K562 (cell line): ENCODE results near the gene FOXR1. TPM values are rescaled to one million over a fixed set of nuclear protein-coding genes. Genes with fewer than 3 reads are reported as not detected.

Experiments
- CHD7 ChIP-seq: fragments of 200-600 bp; sonication (generic); IDR thresholded peaks from one replicate; pipeline ENCODE4 v1.6.1; 2012; ENCODE audit warnings: mild to moderate bottlenecking, low read depth, low read length, inconsistent platforms
- EHMT2 ChIP-seq: fragments of 450-650 bp; IDR thresholded peaks from 2 replicates; pipeline ENCODE4 v1.6.1; 2018; ENCODE audit warnings: antibody characterized with exemption
- ETS1 ChIP-seq: conservative IDR thresholded peaks from 2 replicates; pipeline ENCODE4 v1.6.1; 2011; ENCODE audit warnings: low read depth, mild to moderate bottlenecking, low read length; ENCODE audit not compliant: control insufficient read depth
- ETV5 ChIP-seq: sonication (generic); formaldehyde crosslinking; IDR thresholded peaks from 2 replicates; pipeline ENCODE4 v1.4.0; 2020; ENCODE audit warnings: low read depth, mild to moderate bottlenecking, missing genetic modification reagents
- HNRNPUL1 ChIP-seq: fragments of 200-400 bp; formaldehyde crosslinking; IDR thresholded peaks from 2 replicates; pipeline ENCODE4 v1.6.1; 2017; ENCODE audit warnings: low read length
- KAT7 ChIP-seq: sonication (generic); formaldehyde crosslinking; IDR thresholded peaks from 2 replicates; pipeline ENCODE4 v1.8.0; 2022; ENCODE audit warnings: missing genetic modification reagents, mild to moderate bottlenecking, borderline replicate concordance
- MEF2A ChIP-seq: IDR thresholded peaks from 2 replicates; pipeline ENCODE4 v1.6.1; 2011; ENCODE audit warnings: low read depth, mild to moderate bottlenecking, low read length, moderate library complexity; ENCODE audit not compliant: control insufficient read depth
- NFATC3 ChIP-seq: fragments of 450-650 bp; IDR thresholded peaks from 2 replicates; pipeline ENCODE4 v1.6.1; 2017; ENCODE audit warnings: mild to moderate bottlenecking
- NR2C2 ChIP-seq, 2 experiments: fragments of 200-800 bp in 1 of 2; sonication (Bioruptor generic) in 1 of 2; sonication (generic) in 1 of 2; formaldehyde crosslinking in 1 of 2; IDR thresholded peaks; 2 replicates each; pipeline versions ENCODE4 v1.6.1 to v1.8.0; 2016 to 2022; ENCODE audit warnings: mild to moderate bottlenecking in 1 of 2, missing compliant biosample characterization in 1 of 2, missing genetic modification characterization in 1 of 2, missing genetic modification reagents in 1 of 2
- NR2F6 ChIP-seq: fragments of 450-650 bp; formaldehyde crosslinking; IDR thresholded peaks from 2 replicates; pipeline ENCODE4 v1.4.0; 2020; ENCODE audit warnings: mild to moderate bottlenecking
- SP2 ChIP-seq: IDR thresholded peaks from 2 replicates; pipeline ENCODE4 v1.6.1; 2011; ENCODE audit warnings: mild to moderate bottlenecking, low read depth, low read length, moderate library complexity; ENCODE audit not compliant: poor library complexity, severe bottlenecking; ENCODE audit errors: extremely low read depth
- ZBTB33 ChIP-seq: sonication (generic); formaldehyde crosslinking; IDR thresholded peaks from 2 replicates; pipeline ENCODE4 v1.8.1; 2023; ENCODE audit warnings: mild to moderate bottlenecking, missing genetic modification reagents
- polyA plus RNA-seq, 8 experiments: library from polyadenylated mRNA; depleted of rRNA in 4 of 8; stranded (reverse) in 5 of 8; unstranded in 3 of 8; fragments of >200 nt; fragmentation: Nextera tagmentation in 2 of 8; fragmentation: Illumina TruSeq in 1 of 8; extraction: Ambion mirVana in 2 of 8; extraction: Trizol in 1 of 8; gene quantifications; 2 replicates each; pipeline versions ENCODE4 v1.2.1 to v1.2.3, GENCODE V29; 2011 to 2014; ENCODE audit warnings: inconsistent platforms in 1 of 8, missing spikeins in 1 of 8
- total RNA-seq, 7 experiments: library from RNA; depleted of rRNA in 6 of 7; stranded (reverse); fragments of >200 nt in 6 of 7; fragmentation: Illumina TruSeq in 2 of 7; extraction: Trizol in 2 of 7; gene quantifications; 2 replicates each; pipeline versions ENCODE4 v1.2.1 to v1.2.3, GENCODE V29; 2011 to 2021; ENCODE audit warnings: low replicate concordance in 1 of 7

The FOXR1 gene
- total and polyA plus RNA-seq, 9 of the 15 experiments (the other 6 are each of a cell fraction or from before 2014, with no cell fraction given): not detected

- no peak for TF ChIP-seq NR2F6
- no peak for TF ChIP-seq ZBTB33 (CRISPR knock-in tag)
- TF ChIP-seq ETV5 (CRISPR knock-in tag): no peak
- no peak for TF ChIP-seq SP2
- TF ChIP-seq KAT7 (CRISPR knock-in tag): peak; percentile 79; the same call in 1 of the 2 replicates
- no peak for TF ChIP-seq CHD7
- no peak for TF ChIP-seq MEF2A
- TF ChIP-seq HNRNPUL1: no peak
- TF ChIP-seq EHMT2: no peak
- no peak for TF ChIP-seq ETS1
- peak; percentile 67; the same call in 1 of the 2 replicates for TF ChIP-seq NR2C2 (CRISPR knock-in tag; IDR thresholded peaks at IDR 0.05)
- TF ChIP-seq NR2C2 (tag; IDR thresholded peaks at IDR 0.05): peak; percentile 43; the same call in 1 of the 2 replicates
- TF ChIP-seq NFATC3: no peak
These were observed 41.4 kb upstream of the FOXR1 start (continued) for GRCh38 chr11:118930094-118930712.
